C4-2B (cell line): ENCODE measurements around the gene JAGN1.
"Not testable (repeated sequence)": the region's sequence is repeated elsewhere in the genome, so short reads cannot be mapped to it uniquely, and the experiment has no call there.

ENCODE experiments used
- H3K27ac ChIP-seq: fragments of 450-650 bp; 2 replicates; pipeline ENCODE4 v1.5.1; 2017
- CTCF ChIP-seq: fragments of 450-650 bp; conservative IDR thresholded peaks from 2 replicates; pipeline ENCODE4 v1.5.1; 2017; ENCODE audit warnings: mild to moderate bottlenecking
- ZFX ChIP-seq: fragments of 450-650 bp; IDR thresholded peaks from 2 replicates; pipeline ENCODE4 v1.6.1; 2017

JAGN1 gene

GRCh38 chr3:9890249-9891071 is at the start of gene JAGN1:
TSS of gene JAGN1 (plus strand) at chr3:9890610. CDS start at chr3:9890723, 113 bp downstream.
- peak within 1 kb of the TSS; percentile 95 for H3K27ac ChIP-seq

GRCh38 chr3:9841015-9841414 is 49.4 kb upstream of the JAGN1 start:
- TF ChIP-seq CTCF (no peak), ZFX (no peak)
- H3K27ac ChIP-seq = no peak overlapping the region

More at GRCh38 chr3:9890249-9891071, at the start of gene JAGN1:
- TF ChIP-seq CTCF = no peak
- peak; percentile 75 for TF ChIP-seq ZFX

GRCh38 chr3:9843715-9844438 is 46.5 kb upstream of the JAGN1 start, which contains the start of gene RPUSD3:
TSS of gene RPUSD3 (minus strand) at chr3:9844008. CDS start at chr3:9843990, 18 bp downstream.
- H3K27ac ChIP-seq = peak within 1 kb of the TSS; percentile 75
- TF ChIP-seq CTCF = no peak
- 0 out of 2 replicates have a peak, but pooled peaks have one; percentile 12 for TF ChIP-seq ZFX

GRCh38 chr3:9846231-9846630 is 44.2 kb upstream of the JAGN1 start:
- H3K27ac ChIP-seq = no peak overlapping the region
- TF ChIP-seq ZFX (no peak), CTCF (no peak)

- no peak overlapping the region for H3K27ac ChIP-seq
- TF ChIP-seq CTCF (no peak), ZFX (no peak)
These were observed 43.4 kb upstream of the JAGN1 start for GRCh38 chr3:9846931-9847488.

GRCh38 chr3:9847870-9848269 is 42.5 kb upstream of the JAGN1 start:
- H3K27ac ChIP-seq = not testable (repeated sequence)

GRCh38 chr3:9848860-9849259 is 41.5 kb upstream of the JAGN1 start:
- peak; percentile 73 for TF ChIP-seq CTCF
- not testable (repeated sequence) for H3K27ac ChIP-seq

GRCh38 chr3:9851383-9851782 is 39.0 kb upstream of the JAGN1 start:
- H3K27ac ChIP-seq = not testable (repeated sequence)

- not testable (repeated sequence) for H3K27ac ChIP-seq
These were observed 38.5 kb upstream of the JAGN1 start for GRCh38 chr3:9851926-9852325.
